ENCODE data around the gene ERAP2. TPM values are rescaled to one million over a fixed set of nuclear protein-coding genes. Genes with fewer than 3 reads are reported as not detected.

ERAP2 gene
- polyA plus RNA-seq, 1 donor (not counting 4 experiments of a cell fraction or from before 2014, with no cell fraction given) = 41.0 TPM

GRCh38 chr5:96834016-96834415 lies 42.3 kb upstream of the ERAP2 start:
- Histone ChIP-seq H2AFZ (ENCODE audit: control insufficient read depth, low read length) (no peak overlapping the region), H3K4me3 (ENCODE audit: control insufficient read depth in 2 of 3, extremely low read depth in 1 of 3, insufficient read depth in 2 of 3, low read depth in 1 of 3, low read length in 3 of 3) (no peak overlapping the region), H3K27me3 (ENCODE audit: control insufficient read depth, extremely low read depth, insufficient read depth, low read length) (no peaks in the 10 kb centered on the region), H3K9me3 (ENCODE audit: control insufficient read depth, low read depth, low read length) (no peaks in the 10 kb centered on the region), H3K79me2 (ENCODE audit: control insufficient read depth, insufficient read depth, low read length) (no peaks in the 10 kb centered on the region), H3K4me1 (ENCODE audit: control insufficient read depth, extremely low read depth, insufficient read depth, low read length) (peaks cover 5% of the 10 kb centered on the region), H3K36me3 (ENCODE audit: control insufficient read depth in 2 of 2, extremely low read depth in 1 of 2, insufficient read depth in 2 of 2, low read length in 2 of 2) (no peaks in the 10 kb centered on the region), H3K4me2 (ENCODE audit: control insufficient read depth, extremely low read depth, insufficient read depth, low read depth, low read length) (no peak overlapping the region), H3K9me1 (ENCODE audit: control insufficient read depth, extremely low read depth, insufficient read depth, low read length) (no peaks in the 10 kb centered on the region), H3K9ac (ENCODE audit: control insufficient read depth, extremely low read depth, insufficient read depth, low read length) (no peak overlapping the region), H4K20me1 (ENCODE audit: control insufficient read depth, extremely low read depth, insufficient read depth, low read length) (no peaks in the 10 kb centered on the region), H3K27ac (ENCODE audit: control insufficient read depth, insufficient read depth, low read length) (no peak overlapping the region)
- TF ChIP-seq EZH2 (IDR thresholded peaks at IDR 0.05; ENCODE audit: low read length) = no peak
- DNase-seq (ENCODE audit: low read depth, low spot score) (no peak), FAIRE-seq (no peak)
- dilution Hi-C loops (cut with MboI; ENCODE audit: extremely low pct_ligation_motif_present, low sequenced_read_pairs) = no loop called here

GRCh38 chr5:96835791-96836191 lies 40.5 kb upstream of the ERAP2 start:
- Histone ChIP-seq H3K9ac (ENCODE audit: control insufficient read depth, extremely low read depth, insufficient read depth, low read length) (no peak overlapping the region), H3K79me2 (ENCODE audit: control insufficient read depth, insufficient read depth, low read length) (no peaks in the 10 kb centered on the region), H3K4me1 (ENCODE audit: control insufficient read depth, extremely low read depth, insufficient read depth, low read length) (peaks cover 14% of the 10 kb centered on the region), H3K36me3 (ENCODE audit: control insufficient read depth in 2 of 2, extremely low read depth in 1 of 2, insufficient read depth in 2 of 2, low read length in 2 of 2) (no peaks in the 10 kb centered on the region), H4K20me1 (ENCODE audit: control insufficient read depth, extremely low read depth, insufficient read depth, low read length) (no peaks in the 10 kb centered on the region), H3K4me3 (ENCODE audit: control insufficient read depth in 2 of 3, extremely low read depth in 1 of 3, insufficient read depth in 2 of 3, low read depth in 1 of 3, low read length in 3 of 3) (no peak overlapping the region), H3K9me1 (ENCODE audit: control insufficient read depth, extremely low read depth, insufficient read depth, low read length) (no peaks in the 10 kb centered on the region), H3K4me2 (ENCODE audit: control insufficient read depth, extremely low read depth, insufficient read depth, low read depth, low read length) (no peak overlapping the region), H2AFZ (ENCODE audit: control insufficient read depth, low read length) (no peak overlapping the region), H3K9me3 (ENCODE audit: control insufficient read depth, low read depth, low read length) (no peaks in the 10 kb centered on the region), H3K27me3 (ENCODE audit: control insufficient read depth, extremely low read depth, insufficient read depth, low read length) (no peaks in the 10 kb centered on the region), H3K27ac (ENCODE audit: control insufficient read depth, insufficient read depth, low read length) (no peak overlapping the region)
- DNase-seq (ENCODE audit: low read depth, low spot score) = no peak
- no peak for FAIRE-seq
- TF ChIP-seq EZH2 (IDR thresholded peaks at IDR 0.05; ENCODE audit: low read length) (no peak), CTCF (optimal IDR thresholded peaks at IDR 0.05 in 1 of 3, IDR thresholded peaks at IDR 0.05 in 1 of 3, conservative IDR thresholded peaks at IDR 0.05 in 1 of 3; ENCODE audit: extremely low read depth in 1 of 3, insufficient read depth in 2 of 3, low read length in 3 of 3) (no peak)
- dilution Hi-C loops (cut with MboI; ENCODE audit: extremely low pct_ligation_motif_present, low sequenced_read_pairs) = no loop called here

- Histone ChIP-seq H3K36me3 (ENCODE audit: control insufficient read depth in 2 of 2, extremely low read depth in 1 of 2, insufficient read depth in 2 of 2, low read length in 2 of 2) (no peaks in the 10 kb centered on the region), H3K9me3 (ENCODE audit: control insufficient read depth, low read depth, low read length) (no peaks in the 10 kb centered on the region), H2AFZ (ENCODE audit: control insufficient read depth, low read length) (no peak overlapping the region), H3K9ac (ENCODE audit: control insufficient read depth, extremely low read depth, insufficient read depth, low read length) (no peak overlapping the region), H3K4me2 (ENCODE audit: control insufficient read depth, extremely low read depth, insufficient read depth, low read depth, low read length) (no peak overlapping the region), H3K27me3 (ENCODE audit: control insufficient read depth, extremely low read depth, insufficient read depth, low read length) (no peaks in the 10 kb centered on the region), H3K4me3 (ENCODE audit: control insufficient read depth in 2 of 3, extremely low read depth in 1 of 3, insufficient read depth in 2 of 3, low read depth in 1 of 3, low read length in 3 of 3) (no peak overlapping the region), H3K27ac (ENCODE audit: control insufficient read depth, insufficient read depth, low read length) (no peak overlapping the region), H3K79me2 (ENCODE audit: control insufficient read depth, insufficient read depth, low read length) (no peaks in the 10 kb centered on the region), H3K9me1 (ENCODE audit: control insufficient read depth, extremely low read depth, insufficient read depth, low read length) (no peaks in the 10 kb centered on the region), H3K4me1 (ENCODE audit: control insufficient read depth, extremely low read depth, insufficient read depth, low read length) (peaks cover 14% of the 10 kb centered on the region), H4K20me1 (ENCODE audit: control insufficient read depth, extremely low read depth, insufficient read depth, low read length) (no peaks in the 10 kb centered on the region)
- FAIRE-seq (no peak), DNase-seq (ENCODE audit: low read depth, low spot score) (no peak)
- dilution Hi-C loops (cut with MboI; ENCODE audit: extremely low pct_ligation_motif_present, low sequenced_read_pairs) = no loop called here
- TF ChIP-seq CTCF (optimal IDR thresholded peaks at IDR 0.05 in 1 of 3, IDR thresholded peaks at IDR 0.05 in 1 of 3, conservative IDR thresholded peaks at IDR 0.05 in 1 of 3; ENCODE audit: extremely low read depth in 1 of 3, insufficient read depth in 2 of 3, low read length in 3 of 3) (no peak), EZH2 (IDR thresholded peaks at IDR 0.05; ENCODE audit: low read length) (no peak)
Measured at GRCh38 chr5:96836817-96837216, 39.5 kb upstream of the ERAP2 start.
